ENCODE measurements around the gene RARRES1. TPM values are rescaled to one million over a fixed set of nuclear protein-coding genes. Genes with fewer than 3 reads are reported as not detected.

RARRES1 gene
- total RNA-seq, 1 experiment from 2014 or later = 0.81 TPM

- no peaks in the 10 kb centered on the region for H3K79me2 ChIP-seq (ENCODE audit: insufficient read depth, low read length)
- H3K4me3 Mint-ChIP-seq = no peak overlapping the region
- no peaks in the 10 kb centered on the region for H3K27me3 ChIP-seq (ENCODE audit: insufficient read depth, low read length)
- H3K36me3 Mint-ChIP-seq (ENCODE audit: insufficient read depth in 1 of 3, low read depth in 3 of 3) = peaks cover 0 to 2% (median 2%) of the 10 kb centered on the region in 3 experiments; a peak in 2 of 7 replicates
- H2BK120ac ChIP-seq (ENCODE audit: low read depth, low read length, poor library complexity, severe bottlenecking) = no peak overlapping the region
- no peak overlapping the region for H4K5ac ChIP-seq (ENCODE audit: insufficient read length, low read depth, low read length)
- no peak overlapping the region for H2AFZ ChIP-seq (ENCODE audit: low read length)
- H3K9me3 ChIP-seq (ENCODE audit: control insufficient read depth, low read depth, low read length) = no peaks in the 10 kb centered on the region
- DNase-seq = no peak
- H2BK5ac ChIP-seq (ENCODE audit: insufficient read length, low read length) = no peak overlapping the region
- no peak overlapping the region for H3K23ac ChIP-seq (ENCODE audit: insufficient read length, low read depth, low read length)
- no peak overlapping the region for H2BK15ac ChIP-seq (ENCODE audit: low read depth, low read length)
- no peak overlapping the region for H3K56ac ChIP-seq (ENCODE audit: insufficient read length, low read depth, low read length)
- no peak overlapping the region for H2BK12ac ChIP-seq (ENCODE audit: insufficient read length, low read depth, low read length)
- no peak overlapping the region for H4K8ac ChIP-seq (replicated peaks; ENCODE audit: insufficient read length, low read depth, low read length)
- H3K4me1 Mint-ChIP-seq = no peaks in the 10 kb centered on the region
- H3K14ac ChIP-seq (ENCODE audit: insufficient read depth, low read length) = no peak overlapping the region
- TF ChIP-seq CTCF (conservative IDR thresholded peaks at IDR 0.05) = no peak
- no peak overlapping the region for H3K9ac ChIP-seq (ENCODE audit: extremely low read depth, insufficient read length, low read length)
- H3K23me2 ChIP-seq (ENCODE audit: insufficient read length, low read depth, low read length, poor library complexity, severe bottlenecking) = no peaks in the 10 kb centered on the region
- H3K27ac Mint-ChIP-seq = no peak overlapping the region
- no peak overlapping the region for H4K91ac ChIP-seq (ENCODE audit: insufficient read length, low read depth, low read length)
- H3K18ac ChIP-seq (ENCODE audit: insufficient read length, low read depth, low read length) = no peak overlapping the region
- no peak overlapping the region for H3K27ac ChIP-seq (ENCODE audit: insufficient read length, low read depth, low read length)
- H4K20me1 ChIP-seq (ENCODE audit: control insufficient read depth, insufficient read depth, insufficient read length) = no peaks in the 10 kb centered on the region
- no peaks in the 10 kb centered on the region for H3K4me1 ChIP-seq (ENCODE audit: insufficient read depth, low read length)
- H2BK20ac ChIP-seq (ENCODE audit: low read depth, low read length, poor library complexity, severe bottlenecking) = no peak overlapping the region
- no peak overlapping the region for H3K4ac ChIP-seq (ENCODE audit: low read depth, low read length)
- no CpG with 5 or more reads among the region's 4 CpGs for WGBS (ENCODE audit: extremely low coverage, insufficient read length, low lambda C conversion rate)
- H3K9me3 Mint-ChIP-seq = no peaks in the 10 kb centered on the region
- no peak overlapping the region for H2AK5ac ChIP-seq (ENCODE audit: insufficient read length, low read length)
- no peaks in the 10 kb centered on the region for H3K79me1 ChIP-seq (ENCODE audit: insufficient read depth, low read depth, low read length, poor library complexity, severe bottlenecking)
- H3K27me3 Mint-ChIP-seq (ENCODE audit: low read depth) = no peaks in the 10 kb centered on the region
- no peak overlapping the region for H3T11ph ChIP-seq (ENCODE audit: low read length)
- no peak overlapping the region for H3K4me2 ChIP-seq (ENCODE audit: insufficient read depth, insufficient read length, low read length)
Observed at GRCh38 chr3:158702815-158703481, 29.3 kb downstream of the RARRES1 start.

Data from H9 (cell line).